Fibroblast of mammary gland (primary cell): ENCODE data around the gene GPR149.

Experiments used
- DNase-seq: peaks from one replicate; pipeline ENCODE4 v3.0.0-alpha.2; 2010; ENCODE audit warnings: low read depth
- H3K4me3 ChIP-seq: 2 replicates; pipeline ENCODE4 v1.5.1; 2011; ENCODE audit warnings: low read depth, mild to moderate bottlenecking, low read length, moderate library complexity; ENCODE audit not compliant: control insufficient read depth
- CTCF ChIP-seq: conservative IDR thresholded peaks from 2 replicates; pipeline ENCODE4 v1.5.1; 2011; ENCODE audit warnings: low read depth, low read length, inconsistent platforms; ENCODE audit not compliant: control insufficient read depth, insufficient read depth

GPR149 gene

GRCh38 chr3:154428286-154429206 is 1.4 kb downstream of the GPR149 start:
- no peak for TF ChIP-seq CTCF
- no peak overlapping the region for H3K4me3 ChIP-seq

GRCh38 chr3:154427685-154428285 is 2.2 kb downstream of the GPR149 start:
- no peak for TF ChIP-seq CTCF
- DNase-seq = no peak
- H3K4me3 ChIP-seq = no peak overlapping the region

More at GRCh38 chr3:154428286-154429206, 1.4 kb downstream of the GPR149 start:
- DNase-seq = no peak

GRCh38 chr3:154422694-154423093 is 7.3 kb downstream of the GPR149 start:
- no peak for DNase-seq
- no peak for TF ChIP-seq CTCF
- no peak overlapping the region for H3K4me3 ChIP-seq

- no peak for TF ChIP-seq CTCF
- peak; percentile 12 for DNase-seq
- no peak overlapping the region for H3K4me3 ChIP-seq
Observed at GRCh38 chr3:154421083-154421482, 8.9 kb downstream of the GPR149 start.

GRCh38 chr3:154398084-154398967 is 31.7 kb downstream of the GPR149 start:
- DNase-seq = no peak
- H3K4me3 ChIP-seq = no peak overlapping the region
- no peak for TF ChIP-seq CTCF

GRCh38 chr3:154389861-154390260 is 40.1 kb downstream of the GPR149 start:
- DNase-seq = no peak
- no peak for TF ChIP-seq CTCF
- no peak overlapping the region for H3K4me3 ChIP-seq
